Effector CD4-positive, alpha-beta T cell (primary cell): ENCODE results near the gene HOXD12.

Experiments
- DNase-seq: peaks from one replicate; pipeline ENCODE4 v3.0.0-alpha.2; 2020

HOXD12 gene

DNA sequence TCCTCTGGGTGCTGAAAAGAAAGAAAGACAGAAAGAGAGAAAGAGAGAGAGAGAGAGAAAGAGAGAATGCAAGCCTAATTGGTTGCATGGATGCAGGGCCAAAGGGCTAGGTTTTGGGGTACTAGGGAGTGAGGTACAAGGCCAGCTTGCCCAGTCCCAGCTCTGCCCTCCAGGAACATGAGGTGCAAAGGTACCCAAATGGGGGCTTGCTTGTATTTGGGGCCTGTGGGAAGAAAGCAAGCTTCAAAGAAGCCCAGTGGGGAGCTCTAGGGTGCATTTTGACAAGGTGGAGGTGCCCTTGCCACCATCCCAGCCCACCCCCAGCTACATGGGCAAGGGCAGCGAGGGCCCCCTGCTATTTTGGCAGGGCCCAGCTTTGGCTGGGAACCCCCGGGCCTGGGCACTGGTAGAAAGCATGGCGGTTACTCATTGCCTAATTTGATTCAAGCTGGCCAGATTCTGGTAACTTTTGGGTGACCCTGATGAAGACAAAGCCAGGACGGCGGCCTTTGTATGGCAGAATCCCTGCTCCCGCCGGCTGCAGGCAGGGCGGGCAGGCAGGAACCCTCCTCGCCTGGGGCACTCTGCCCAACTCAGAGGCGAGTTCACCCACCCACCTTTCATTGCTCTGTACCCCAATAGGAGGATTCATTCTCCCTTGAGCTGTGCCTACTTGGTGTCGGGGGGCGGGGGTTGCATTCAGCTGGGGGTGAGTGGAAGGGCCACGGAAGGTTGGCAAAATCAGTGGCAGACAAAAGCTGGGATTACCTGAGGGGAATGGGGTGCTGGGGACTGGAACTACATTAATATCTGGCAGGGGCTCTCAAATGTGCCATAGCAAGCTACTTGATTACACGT is 51.2 kb downstream of the HOXD12 start:
- DNase-seq: no peak

DNA sequence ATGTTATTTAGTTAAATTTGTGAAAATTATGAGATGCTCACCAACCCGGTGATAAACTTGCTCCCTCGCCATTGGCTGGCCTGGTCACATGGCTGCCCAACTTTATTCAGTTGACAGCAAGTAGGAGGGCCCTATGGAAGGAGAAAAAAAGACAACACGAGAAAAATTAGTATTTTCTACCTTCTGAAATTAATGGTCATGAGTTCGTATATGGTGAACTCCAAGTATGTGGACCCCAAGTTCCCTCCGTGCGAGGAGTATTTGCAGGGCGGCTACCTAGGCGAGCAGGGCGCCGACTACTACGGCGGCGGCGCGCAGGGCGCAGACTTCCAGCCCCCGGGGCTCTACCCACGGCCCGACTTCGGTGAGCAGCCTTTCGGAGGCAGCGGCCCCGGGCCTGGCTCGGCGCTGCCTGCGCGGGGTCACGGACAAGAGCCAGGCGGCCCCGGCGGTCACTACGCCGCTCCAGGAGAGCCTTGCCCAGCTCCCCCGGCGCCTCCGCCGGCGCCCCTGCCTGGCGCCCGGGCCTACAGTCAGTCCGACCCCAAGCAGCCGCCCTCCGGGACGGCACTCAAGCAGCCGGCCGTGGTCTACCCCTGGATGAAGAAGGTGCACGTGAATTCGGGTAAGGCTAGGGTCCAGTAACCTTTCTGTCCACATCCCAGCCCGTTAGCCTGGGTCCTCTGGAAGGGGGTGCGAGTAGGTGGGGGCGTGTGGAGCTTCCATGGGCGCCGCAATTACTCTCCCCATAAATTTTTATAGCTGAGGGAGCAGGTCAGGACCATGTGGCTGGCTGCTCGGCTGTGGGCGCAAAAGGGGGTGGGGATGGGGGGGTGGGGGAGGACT is 52.1 kb downstream of the HOXD12 start, which contains the start of gene HOXD4:
HOXD4 (plus strand) TSS at position 109 of the 846 bp plus-strand sequence; CDS start at position 193, 84 bp downstream.
- DNase-seq: no peak
